ENCODE results near the gene SLC26A11.

GRCh38 chr17:80195141-80195540, 25.1 kb upstream of the SLC26A11 start:
- TF ChIP-seq POLR2A (IDR thresholded peaks at IDR 0.05; ENCODE audit: extremely low read depth, insufficient read length) (no peak), CTCF (IDR thresholded peaks at IDR 0.05; ENCODE audit: low read depth, low read length) (no peak), MYC (IDR thresholded peaks at IDR 0.05; ENCODE audit: low read depth, low read length) (no peak)
